ENCODE measurements around the gene PPP4R3B.

- TF ChIP-seq CTCF (IDR thresholded peaks at IDR 0.05; ENCODE audit: insufficient read depth, low read length, poor library complexity, severe bottlenecking) = no peak
- no peak for TF ChIP-seq EZH2phosphoT487 (conservative IDR thresholded peaks at IDR 0.05; ENCODE audit: low read length)
Measured at GRCh38 chr2:55604027-55604565, 13.3 kb downstream of the PPP4R3B start.

All from SU-DHL-6 (cell line).